SKM-1 (cell line): Measurements from ENCODE around the gene AP1S1.

ENCODE experiments used
- DNase-seq: peaks from one replicate; lab custom pipeline; 2025; ENCODE audit not compliant: unreplicated experiment; lab: John Stamatoyannopoulos, UW

Gene AP1S1

GRCh38 chr7:101169838-101170551 lies 15.7 kb downstream of the AP1S1 start:
- DNase-seq: peak; percentile 52

- no peak for DNase-seq
These were observed 16.6 kb downstream of the AP1S1 start for GRCh38 chr7:101170617-101171441.

GRCh38 chr7:101171442-101171837 lies 17.2 kb downstream of the AP1S1 start:
- no peak for DNase-seq

GRCh38 chr7:101172005-101172853 lies 18.0 kb downstream of the AP1S1 start:
- DNase-seq: no peak

DNA sequence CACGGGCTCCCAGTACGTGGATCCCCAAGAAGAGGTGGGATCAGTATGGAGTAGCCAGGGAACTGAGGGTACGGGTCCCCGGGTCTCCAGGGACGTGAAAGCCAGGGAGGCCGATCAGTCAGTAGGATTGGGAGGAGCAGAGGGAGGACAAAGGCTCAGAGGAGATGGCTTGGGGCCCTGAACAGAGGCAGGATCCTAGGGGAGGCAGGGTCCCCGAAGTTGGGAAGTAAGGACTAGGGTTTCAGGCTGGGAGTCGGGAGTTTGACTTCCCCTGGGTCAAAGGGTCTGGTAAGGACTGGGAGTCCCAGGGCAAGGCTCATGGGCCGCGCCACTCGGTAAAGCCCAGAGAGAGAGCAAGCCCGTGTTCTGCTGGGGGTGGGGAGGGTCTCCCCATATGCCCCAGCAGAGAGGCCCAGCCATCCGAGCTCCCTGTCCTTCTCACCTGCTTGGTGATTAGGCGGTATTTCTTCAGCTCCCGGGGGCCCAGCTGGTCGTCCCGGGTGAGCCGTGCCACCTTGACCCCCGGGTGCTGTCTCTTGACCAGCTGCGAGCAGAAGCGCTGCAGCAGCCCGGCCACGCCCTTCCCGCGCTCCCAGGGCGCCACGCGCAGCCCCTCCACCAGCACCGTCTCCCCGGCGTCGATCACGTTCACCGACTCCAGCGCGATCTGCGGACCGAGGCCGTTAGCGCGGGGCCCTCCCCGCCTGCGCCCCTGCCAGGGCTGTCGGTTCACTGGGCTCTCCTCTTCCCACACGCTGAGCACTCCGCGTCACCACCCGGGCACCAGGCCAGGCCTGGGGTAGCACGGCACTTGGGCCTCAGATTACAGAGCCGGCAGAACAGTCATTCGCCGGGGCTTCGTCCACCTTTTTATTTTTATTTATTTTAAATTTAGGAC lies 18.8 kb downstream of the AP1S1 start:
- no peak for DNase-seq

DNA sequence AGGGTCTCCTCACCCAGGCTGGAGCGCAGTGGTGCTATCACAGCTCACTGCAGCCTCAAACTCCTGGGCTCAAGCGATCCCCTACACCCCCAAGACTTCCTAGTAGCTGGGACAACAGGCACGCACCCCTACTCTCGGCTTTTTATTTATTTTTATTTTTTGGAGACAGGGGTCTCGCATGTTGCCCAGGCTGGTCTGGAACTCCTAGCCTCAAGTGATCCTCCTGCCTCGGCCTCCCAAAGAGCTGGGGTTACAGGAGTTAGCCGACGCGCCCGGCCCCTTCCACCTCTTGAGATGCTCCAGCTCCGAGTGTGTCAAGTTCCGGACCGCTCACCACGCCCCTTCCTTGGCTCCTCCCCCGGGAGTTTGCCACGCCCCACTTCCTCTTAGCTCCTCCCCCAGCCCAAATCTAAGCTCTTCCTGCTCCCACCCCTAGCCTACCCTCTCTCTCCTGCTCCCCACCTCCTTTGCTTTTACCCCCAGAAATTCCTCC lies 19.5 kb downstream of the AP1S1 start:
- DNase-seq: no peak

GRCh38 chr7:101174322-101174854 lies 20.1 kb downstream of the AP1S1 start:
- no peak for DNase-seq

GRCh38 chr7:101175664-101176063 lies 21.4 kb downstream of the AP1S1 start:
- DNase-seq: no peak

GRCh38 chr7:101177644-101178043 lies 23.4 kb downstream of the AP1S1 start:
- no peak for DNase-seq

DNA sequence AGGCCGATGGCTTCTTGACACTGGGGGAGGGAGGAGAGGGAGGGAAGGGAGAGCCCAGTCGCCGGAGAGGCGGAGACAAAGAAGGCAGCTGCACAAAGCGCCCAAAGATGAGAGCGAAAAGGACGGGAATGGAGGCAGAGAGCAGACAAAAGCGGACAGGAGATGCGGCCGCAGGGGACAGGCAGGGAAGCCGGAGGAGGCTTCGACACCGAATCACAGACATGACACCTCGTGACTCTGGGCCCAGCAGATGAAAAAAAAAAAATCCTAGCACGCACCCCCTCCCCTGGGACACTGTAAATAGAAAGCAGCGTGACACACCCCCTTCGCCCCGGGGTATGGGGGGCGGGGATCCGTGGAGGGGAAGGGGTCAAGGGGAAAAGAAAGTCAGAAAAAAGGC lies 24.8 kb downstream of the AP1S1 start:
- no peak for DNase-seq

GRCh38 chr7:101179713-101180112 lies 25.4 kb downstream of the AP1S1 start:
- no peak for DNase-seq

DNA sequence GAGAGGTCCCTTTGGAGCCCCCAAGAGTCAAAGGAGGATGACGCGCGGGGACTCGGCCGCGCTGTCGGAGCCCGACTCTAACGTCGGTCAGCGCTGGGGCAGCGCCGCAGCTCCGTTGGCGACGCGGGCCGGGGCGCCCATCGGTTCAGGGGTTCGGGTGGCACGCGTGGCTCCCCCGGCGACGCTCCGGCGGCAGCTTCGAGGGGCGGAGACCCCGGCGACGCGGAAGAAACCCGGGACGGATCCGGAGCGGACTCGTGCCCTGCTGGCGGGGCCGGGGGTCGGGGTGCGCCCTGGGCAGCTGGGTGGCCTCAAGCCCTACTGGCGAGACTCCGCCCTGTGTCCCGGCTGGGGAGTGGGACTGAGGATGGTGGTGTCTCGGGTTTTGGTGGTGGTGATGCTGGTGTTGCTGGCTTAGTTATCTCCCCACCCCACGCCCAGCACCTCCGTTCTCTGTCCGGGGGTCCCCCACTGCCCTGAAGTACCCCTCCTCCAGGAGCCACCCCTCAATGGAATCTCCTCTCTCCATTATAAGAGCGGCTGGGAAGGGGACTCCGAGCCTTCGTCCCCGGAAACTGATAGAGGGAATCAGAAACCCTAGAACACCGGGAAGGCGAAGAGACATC lies 26.0 kb downstream of the AP1S1 start, which contains the start of gene NAT16:
NAT16 (minus strand) TSS at position 164 of the 626 bp plus-strand sequence. CDS start 5,486 bp downstream, outside the sequence.
- DNase-seq: no peak

DNA sequence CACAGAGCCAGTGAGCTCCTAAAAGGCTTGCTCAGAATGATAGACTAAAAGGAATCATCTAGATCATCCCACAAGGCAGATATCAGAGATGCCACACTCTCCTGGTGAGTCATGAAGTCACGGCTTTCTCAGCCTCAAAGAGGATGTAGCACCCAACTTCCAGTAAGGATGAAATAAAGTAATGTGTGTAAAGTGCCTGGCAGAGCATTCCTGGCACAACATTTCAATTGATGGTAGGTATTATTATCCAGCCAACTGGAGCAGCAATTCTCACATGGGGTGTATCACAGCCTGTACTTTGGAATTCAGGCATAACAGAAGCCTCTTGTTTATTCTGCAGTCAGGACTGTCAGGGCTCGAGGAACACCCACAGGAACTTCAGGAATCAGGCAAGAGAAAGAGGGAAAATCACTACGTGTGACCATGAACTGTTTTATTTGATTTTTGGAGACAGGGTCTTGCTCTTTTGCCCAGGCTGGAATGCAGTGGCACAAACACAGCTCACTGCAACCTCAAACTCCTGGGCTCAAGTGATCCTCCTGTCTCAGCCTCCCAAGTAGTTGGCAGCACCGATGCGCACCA lies 31.1 kb downstream of the AP1S1 start:
- DNase-seq: no peak

DNA sequence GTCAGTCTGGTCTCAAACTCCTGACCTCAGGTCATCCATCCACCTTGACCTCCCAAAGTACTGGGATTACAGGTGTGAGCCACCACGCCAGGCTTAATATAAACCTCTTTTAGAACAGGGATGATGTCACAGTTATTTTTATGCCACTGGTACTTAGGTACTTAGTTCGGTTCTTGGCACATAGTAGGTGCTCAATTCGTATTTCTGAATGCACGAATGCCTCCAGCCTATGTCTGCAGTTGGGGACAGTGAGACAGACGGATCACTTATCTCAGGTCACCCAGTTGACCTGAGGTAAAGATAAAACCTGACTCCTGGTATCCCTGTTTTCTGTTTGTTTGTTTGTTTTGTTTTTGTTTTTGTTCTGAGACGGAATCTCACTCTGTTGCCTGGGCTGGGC lies 31.9 kb downstream of the AP1S1 start:
- no peak for DNase-seq

DNA sequence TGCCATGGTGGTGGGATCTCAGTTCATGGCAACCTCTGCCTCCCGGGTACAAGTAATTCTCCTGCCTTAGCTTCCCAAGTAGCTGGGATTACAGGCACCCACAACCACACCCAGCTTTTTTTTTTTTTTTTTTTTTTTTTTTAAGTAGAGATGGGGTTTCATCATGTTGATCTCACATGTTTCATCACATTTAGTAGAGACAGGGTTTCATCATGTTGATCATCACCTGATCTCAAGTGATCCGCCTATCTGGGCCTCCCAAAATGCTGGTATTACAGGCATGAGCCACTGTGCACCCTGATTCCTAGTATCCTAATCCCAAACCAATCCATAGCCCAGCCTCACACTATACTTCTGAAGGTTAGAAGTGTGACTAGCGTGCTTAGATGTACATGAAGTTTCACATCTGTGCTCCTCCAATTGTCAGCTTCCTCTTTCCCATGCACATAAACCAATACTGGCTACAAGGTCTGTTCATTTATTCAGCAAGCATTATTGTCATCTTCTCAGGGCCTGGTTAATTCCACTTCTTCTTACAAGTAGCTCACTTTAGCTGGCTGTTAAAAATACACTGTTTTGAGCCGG lies 32.7 kb downstream of the AP1S1 start:
- peak; percentile 17 for DNase-seq

DNA sequence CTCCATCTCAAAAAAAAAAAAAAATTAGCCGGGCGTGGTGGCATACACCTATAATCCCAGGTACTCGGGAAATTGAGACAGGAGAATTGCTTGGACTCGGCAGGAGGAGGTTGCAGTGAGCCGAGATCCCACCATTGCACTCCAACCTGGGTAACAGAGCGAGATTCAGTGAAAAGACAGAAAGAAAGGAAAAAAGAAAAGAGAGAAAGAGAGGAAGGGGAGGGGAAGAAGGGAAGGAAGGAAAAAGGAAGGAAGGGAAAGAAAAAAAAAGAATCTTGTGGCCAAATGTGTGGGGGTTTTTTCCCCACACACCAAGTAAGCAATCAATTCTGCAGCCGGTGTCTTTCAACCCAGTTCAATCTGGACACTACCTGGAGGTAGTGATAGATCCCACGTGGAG lies 34.8 kb downstream of the AP1S1 start:
- no peak for DNase-seq

- DNase-seq: no peak
These were observed 41.6 kb downstream of the AP1S1 start for GRCh38 chr7:101195884-101196283.

DNA sequence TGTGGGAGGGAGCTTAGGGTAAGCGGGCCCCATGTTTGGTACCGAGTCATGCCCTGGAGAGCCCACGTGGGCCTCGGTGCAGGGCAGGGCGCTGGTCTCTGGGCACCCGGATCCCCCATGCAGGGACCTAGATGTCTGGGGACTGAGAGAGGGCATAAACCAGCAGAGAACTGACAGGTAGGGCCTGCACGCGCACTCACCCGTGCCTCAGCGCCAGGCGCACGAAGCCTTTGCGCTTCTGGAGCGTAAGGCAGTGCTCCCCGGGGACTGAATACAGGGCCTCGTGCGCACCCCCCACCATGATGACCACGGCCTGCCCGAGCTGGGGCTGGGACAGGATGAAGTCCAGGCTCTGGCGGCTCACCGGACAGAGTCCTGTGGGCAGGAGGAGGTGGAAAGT lies 43.7 kb downstream of the AP1S1 start:
- no peak for DNase-seq

DNA sequence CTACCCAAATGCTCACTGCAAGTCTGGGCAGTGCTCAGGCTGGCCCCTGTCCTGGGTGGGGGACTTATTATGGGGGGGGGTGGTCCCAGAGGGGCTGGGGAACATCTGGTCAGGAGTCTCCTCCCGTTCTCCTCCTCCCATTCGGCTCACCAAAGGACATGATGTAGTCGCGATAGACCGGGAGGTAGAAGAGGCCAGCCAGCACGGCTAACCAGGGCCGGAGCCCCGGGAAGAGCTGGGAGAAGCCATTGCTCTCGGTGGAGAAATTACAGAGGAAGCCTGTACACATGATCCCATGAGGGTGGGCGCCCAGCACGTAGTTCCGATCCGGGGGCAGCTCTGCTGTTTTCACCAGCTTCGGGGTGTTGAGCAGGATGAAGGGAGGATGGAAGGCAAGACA lies 44.2 kb downstream of the AP1S1 start:
- no peak for DNase-seq
